Liver (tissue), 3 donors: ENCODE measurements around the gene KCNQ5.

Source experiments
- EGR1 ChIP-seq, 2 donors: IDR thresholded peaks; 2 replicates each; pipeline ENCODE4 v1.6.1; 2016 to 2018; ENCODE audit warnings: antibody characterized with exemption in 2 of 2, low read depth in 2 of 2
- JUND ChIP-seq, 2 donors: IDR thresholded peaks; 2 replicates each; pipeline ENCODE4 v1.6.1; 2016; ENCODE audit warnings: antibody characterized with exemption in 2 of 2
- RAD21 ChIP-seq, 2 donors: IDR thresholded peaks; 2 replicates each; pipeline ENCODE4 v1.6.1; 2016; ENCODE audit warnings: antibody characterized with exemption in 2 of 2, mild to moderate bottlenecking in 2 of 2
- RXRA ChIP-seq, 2 donors: IDR thresholded peaks; 2 replicates each; pipeline ENCODE4 v1.6.1; 2017 to 2018; ENCODE audit warnings: antibody characterized with exemption in 2 of 2, mild to moderate bottlenecking in 1 of 2
- TAF1 ChIP-seq: conservative IDR thresholded peaks from 2 replicates; pipeline ENCODE4 v1.6.1; 2016; ENCODE audit warnings: antibody characterized with exemption, mild to moderate bottlenecking
- TF ChIP-seq, protein P1 (sequence below): fragments of 150-350 bp; IDR thresholded peaks from 2 replicates; pipeline ENCODE4 v1.5.1; 2017; ENCODE audit warnings: improper control_type of control experiment, low read depth, low read length; ENCODE audit not compliant: missing input control
- TF ChIP-seq, protein P2 (sequence below): IDR thresholded peaks from 2 replicates; pipeline ENCODE4 v1.6.1; 2016; ENCODE audit warnings: antibody characterized with exemption
- donor health status: healthy.
- donor health status: healthy.

DNA sequence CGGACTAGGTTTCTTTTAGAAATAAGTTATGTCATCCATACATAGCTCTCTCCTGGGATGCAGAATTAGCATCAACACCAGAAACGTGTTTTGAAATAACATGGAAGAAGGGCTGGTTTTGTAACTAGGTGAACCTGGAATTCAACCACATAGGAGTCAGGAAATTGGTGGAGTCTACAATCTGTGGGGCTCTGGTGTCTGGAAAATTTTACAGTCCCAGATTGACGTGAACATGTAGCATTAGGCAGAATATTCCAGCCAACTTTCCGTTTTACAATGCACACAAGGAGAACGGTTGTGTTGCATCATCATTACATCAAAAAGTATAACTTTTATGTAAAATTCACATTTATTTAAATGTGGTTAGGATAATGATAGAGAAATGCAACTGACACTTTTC lies 1.9 kb downstream of the KCNQ5 start:
- TF ChIP-seq, protein P1, sequence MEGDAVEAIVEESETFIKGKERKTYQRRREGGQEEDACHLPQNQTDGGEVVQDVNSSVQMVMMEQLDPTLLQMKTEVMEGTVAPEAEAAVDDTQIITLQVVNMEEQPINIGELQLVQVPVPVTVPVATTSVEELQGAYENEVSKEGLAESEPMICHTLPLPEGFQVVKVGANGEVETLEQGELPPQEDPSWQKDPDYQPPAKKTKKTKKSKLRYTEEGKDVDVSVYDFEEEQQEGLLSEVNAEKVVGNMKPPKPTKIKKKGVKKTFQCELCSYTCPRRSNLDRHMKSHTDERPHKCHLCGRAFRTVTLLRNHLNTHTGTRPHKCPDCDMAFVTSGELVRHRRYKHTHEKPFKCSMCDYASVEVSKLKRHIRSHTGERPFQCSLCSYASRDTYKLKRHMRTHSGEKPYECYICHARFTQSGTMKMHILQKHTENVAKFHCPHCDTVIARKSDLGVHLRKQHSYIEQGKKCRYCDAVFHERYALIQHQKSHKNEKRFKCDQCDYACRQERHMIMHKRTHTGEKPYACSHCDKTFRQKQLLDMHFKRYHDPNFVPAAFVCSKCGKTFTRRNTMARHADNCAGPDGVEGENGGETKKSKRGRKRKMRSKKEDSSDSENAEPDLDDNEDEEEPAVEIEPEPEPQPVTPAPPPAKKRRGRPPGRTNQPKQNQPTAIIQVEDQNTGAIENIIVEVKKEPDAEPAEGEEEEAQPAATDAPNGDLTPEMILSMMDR = no peak
- TF ChIP-seq TAF1 (no peak), RXRA (IDR thresholded peaks at IDR 0.05) (no peak), JUND (IDR thresholded peaks at IDR 0.05) (no peak), EGR1 (IDR thresholded peaks at IDR 0.05; ENCODE audit: low read depth in 2 of 2) (no peak), RAD21 (IDR thresholded peaks at IDR 0.05) (no peak)
- TF ChIP-seq, protein P2, sequence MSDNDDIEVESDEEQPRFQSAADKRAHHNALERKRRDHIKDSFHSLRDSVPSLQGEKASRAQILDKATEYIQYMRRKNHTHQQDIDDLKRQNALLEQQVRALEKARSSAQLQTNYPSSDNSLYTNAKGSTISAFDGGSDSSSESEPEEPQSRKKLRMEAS = no peak
